UCSD-AML1 (cell line): ENCODE measurements around the gene RBM28.

Experiments
- DNase-seq: peaks from one replicate; lab custom pipeline; 2025; ENCODE audit not compliant: unreplicated experiment; lab: John Stamatoyannopoulos, UW

RBM28 gene, protein sequence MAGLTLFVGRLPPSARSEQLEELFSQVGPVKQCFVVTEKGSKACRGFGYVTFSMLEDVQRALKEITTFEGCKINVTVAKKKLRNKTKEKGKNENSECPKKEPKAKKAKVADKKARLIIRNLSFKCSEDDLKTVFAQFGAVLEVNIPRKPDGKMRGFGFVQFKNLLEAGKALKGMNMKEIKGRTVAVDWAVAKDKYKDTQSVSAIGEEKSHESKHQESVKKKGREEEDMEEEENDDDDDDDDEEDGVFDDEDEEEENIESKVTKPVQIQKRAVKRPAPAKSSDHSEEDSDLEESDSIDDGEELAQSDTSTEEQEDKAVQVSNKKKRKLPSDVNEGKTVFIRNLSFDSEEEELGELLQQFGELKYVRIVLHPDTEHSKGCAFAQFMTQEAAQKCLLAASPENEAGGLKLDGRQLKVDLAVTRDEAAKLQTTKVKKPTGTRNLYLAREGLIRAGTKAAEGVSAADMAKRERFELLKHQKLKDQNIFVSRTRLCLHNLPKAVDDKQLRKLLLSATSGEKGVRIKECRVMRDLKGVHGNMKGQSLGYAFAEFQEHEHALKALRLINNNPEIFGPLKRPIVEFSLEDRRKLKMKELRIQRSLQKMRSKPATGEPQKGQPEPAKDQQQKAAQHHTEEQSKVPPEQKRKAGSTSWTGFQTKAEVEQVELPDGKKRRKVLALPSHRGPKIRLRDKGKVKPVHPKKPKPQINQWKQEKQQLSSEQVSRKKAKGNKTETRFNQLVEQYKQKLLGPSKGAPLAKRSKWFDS

DNA sequence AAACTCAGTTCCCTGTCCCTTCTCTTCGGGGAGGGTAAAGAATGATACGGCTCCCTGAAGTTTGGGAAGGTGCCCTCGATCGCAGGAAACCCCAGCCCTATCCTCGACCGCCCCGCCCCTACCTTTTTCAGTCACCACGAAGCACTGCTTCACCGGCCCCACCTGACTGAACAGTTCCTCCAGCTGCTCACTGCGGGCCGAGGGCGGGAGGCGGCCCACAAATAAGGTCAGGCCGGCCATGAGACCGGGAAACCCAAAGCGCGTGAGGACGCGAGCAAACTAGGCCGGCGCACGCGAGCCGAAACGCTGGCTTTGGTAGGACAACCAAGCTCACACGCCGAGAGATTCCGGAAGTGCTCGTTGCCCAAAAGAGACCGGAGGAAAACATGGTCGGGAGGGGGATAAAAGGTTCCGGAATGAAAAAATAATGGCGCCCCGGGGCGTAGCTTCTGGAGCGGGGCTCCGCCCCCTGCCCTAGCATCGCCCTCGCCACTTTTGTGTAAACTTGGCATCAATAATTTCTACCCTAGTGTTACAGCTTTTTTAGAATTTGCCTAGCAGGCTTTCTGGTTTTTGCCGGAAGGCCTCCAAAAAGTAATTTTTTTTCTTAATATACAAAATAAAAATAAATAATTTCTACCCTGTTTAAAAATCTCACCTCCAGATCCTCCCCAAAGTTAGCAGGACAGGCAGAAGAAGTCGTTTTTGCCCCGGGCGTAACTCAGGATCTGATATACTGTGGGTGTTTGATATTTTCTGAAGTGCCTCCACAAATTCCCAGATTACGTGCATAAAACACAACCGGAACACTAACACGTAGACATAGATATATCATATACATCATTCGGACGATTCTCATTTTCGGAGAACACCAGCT, at the start of gene RBM28:
Gene RBM28, minus strand, starts transcription at position 355 of the 877 bp plus-strand sequence. Its CDS starts 115 bp downstream, at position 240.
- peak; percentile 80 for DNase-seq

DNA sequence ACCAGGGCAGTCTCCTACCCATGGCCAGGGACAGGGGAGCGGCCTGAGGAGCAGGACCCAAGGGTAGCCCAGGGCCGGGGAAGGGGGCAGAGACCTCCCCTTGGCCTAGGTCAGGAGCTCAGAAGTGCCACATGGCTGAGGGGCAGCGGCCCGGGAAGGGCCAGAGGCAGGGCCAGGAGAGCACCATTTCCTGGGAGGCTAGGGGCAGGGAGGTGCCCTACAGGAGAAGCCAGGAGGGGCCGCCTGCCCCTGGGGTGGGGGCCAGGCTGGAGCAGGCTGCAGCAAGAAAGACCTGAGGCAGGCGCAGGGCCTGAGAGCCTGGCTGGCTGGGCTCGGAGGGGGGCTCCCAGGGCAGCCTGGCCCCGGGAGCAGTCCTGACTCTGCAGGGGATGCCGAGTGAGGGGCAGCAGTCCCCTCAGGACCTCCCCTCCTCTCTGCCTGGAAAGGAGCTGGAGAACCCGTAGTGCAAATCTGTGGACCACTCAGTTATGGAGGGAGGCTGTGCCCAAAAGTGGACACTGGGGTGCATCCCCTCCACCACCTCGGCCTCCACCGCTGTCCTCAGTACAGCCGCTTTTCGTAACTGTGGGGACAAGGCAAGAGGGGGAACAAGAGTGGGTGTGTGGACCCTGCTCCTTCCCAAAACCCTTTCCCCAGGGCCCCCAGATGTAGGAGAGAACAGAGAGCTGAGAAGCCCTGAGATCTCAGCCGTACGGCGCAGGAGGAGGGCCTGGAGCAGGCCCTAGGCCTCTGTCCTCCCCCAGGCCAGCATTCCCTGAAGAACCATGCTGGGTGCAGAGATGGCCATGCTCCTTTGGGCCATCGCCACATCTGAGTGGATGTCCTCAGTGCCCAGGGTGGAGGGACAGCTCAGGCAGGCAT, 49.0 kb upstream of the RBM28 start:
- DNase-seq: no peak

DNA sequence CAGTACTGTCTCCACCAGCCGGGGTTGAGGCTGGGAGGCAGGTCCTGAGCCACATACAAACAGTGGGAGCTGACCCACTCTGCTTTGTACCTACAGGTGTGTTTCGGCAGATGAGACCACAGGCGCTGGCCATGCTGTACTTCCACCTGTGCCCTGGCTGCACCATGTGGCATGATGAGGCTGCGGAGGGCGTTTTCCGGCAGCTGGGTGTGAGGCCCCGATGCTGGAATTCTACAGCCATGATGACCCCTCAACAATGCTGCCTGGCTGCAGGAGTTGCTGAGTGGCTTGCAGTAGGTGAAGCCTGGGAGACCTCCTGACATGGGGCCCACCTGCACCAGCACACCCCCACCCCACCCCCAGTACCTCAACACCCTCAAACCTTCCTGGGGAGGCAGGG, 48.1 kb upstream of the RBM28 start:
- no peak for DNase-seq

DNA sequence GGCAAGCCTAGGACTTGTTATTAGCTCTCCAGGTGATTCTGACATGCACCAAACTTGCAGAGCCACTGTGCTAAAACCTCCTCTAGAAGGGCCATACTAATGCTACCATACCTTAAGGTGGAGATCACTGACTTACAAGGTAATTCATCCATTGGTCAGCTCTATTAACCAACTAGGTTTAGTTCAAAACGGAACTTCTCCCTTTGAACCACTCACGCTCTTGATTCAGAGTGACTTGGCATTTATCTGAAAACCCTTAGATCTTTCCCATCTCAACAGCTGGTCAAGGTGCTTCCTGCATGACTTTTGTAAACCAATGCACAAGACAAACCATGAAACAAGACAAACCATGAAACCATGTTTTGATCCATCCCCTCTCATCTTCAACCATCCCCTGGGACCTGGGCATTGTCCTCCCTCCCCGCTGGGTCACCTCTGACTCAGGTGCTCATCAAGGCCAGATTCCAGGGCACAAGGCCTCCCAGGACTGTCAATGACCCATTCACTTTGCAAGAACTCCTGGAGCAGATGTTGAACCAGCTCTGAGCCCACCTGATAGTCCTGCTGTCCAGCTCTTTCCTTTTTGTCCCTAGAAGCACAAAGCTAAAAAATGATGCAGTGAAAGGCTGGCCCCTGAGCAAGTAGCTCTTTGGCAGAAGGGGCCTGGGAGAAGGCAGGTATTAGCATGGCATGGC, 47.3 kb upstream of the RBM28 start:
- no peak for DNase-seq

DNA sequence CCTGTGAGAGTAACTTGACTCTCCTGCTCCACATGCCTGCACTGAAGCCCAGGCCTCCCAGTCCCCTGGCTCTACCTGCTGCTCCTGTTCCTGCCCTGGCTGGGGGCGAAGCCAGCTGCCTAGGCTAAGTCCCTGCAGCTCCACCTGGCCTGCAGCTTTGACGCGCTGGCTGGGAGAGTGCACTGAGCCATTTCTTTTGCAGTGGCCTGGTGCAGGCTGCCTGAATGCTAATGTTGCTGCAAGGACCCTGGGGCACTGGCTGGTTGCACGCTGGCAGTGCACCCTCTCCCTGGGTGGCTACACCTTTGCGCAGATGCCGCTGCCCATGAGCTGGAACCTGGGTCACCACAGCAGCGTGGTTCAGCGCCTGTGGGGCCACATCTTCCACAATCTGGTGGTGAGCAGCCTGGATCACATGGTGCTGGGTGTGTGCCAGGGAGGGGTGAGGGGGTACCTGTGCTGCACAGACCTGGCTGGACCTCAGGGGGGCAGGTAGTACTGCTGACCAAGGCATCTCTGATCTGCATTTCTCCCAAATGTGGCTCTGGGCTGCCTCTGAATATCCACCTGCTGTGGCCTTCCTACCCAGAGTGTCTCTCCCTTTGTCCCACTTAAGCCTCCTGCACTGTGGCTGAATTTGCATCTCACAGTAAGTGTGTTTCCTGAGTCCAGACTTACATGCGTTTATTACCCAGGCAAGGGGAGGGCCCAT, 46.1 kb upstream of the RBM28 start:
- no peak for DNase-seq

DNA sequence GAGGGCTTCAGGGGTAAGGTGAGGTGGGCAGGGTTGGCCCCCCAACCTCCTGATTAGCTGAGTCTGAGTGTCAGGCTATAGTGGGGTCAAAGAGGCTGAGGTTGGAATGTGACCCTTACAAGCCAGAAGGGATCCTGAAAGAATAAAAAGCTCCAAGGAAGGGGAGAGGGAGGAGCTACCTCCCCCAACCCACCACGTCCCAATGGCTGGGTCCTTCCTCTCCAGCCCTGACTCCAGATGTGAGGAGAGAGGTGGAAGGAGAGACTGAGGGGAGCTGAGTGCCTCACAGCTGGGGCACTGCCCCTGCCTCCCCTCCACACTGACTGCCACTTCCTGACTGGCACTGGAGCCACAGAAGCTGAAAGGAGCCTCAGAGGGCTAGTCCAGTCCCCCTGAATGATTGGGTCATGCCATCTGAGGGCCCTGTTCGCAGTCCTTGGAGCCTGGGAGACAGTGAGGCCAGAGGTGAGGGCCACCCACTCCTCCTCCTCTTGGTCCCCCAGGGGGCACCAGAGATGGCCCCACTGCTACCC, 45.4 kb upstream of the RBM28 start:
- no peak for DNase-seq

DNA sequence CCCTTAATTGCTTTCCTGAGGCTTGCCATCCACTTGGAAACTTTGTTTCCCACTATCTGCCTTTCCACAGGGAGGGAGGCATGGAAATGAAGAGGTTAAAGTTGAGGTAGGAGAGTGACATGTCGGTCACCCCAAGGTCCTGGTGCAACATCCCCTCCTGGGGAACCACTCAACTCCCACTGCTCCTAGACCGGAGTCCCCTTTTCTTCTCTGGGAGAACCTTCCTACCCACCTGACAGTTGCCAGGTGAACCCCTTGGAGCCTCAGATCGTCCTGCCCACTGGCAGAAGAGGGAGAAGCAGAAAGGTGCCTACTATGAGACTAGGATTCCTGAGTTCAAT, 44.4 kb upstream of the RBM28 start:
- DNase-seq: no peak

DNA sequence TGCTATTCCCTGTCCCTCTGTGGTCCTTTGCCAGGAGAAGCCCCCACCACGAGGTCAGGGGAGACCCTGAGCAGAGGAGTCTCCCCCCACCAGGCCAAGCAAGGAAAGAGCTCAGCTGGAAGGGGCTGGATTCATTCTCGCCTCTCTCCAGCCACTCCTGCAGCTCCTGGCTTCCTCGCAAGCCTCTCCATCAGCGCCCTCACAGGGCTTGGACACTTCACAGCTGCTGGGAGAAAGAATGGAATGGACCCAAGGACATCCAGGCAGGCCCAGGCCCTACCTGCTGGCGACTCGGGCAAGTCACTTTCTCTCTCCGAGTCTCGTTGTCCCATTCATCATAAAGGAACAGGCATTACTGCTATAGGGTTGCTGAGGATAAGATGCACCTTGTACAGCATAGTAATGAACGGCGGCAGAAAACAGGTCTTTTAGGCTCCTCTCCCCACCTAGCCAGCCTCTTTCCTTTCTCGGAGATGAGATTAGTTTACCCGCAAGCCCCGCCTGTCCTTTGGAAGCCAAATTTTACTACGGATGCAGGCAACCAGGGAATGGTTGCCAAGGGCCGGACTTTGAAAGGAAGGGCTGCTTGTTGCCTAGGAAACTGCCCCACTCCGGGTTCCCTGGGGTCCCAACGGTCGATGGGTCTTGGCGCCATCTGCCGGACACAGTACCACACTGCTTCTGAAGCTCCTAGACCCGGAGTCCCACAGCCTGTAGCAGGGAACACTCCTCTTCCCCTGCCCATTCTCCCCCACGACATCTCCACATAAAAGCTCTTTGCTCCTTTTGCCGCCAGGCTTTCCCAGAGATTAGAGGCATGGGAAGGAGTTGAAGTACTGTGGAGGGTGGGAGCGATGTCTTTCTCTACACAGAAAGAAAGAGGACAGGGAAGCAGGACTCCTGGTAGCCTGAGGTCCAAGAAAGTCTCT, 43.8 kb upstream of the RBM28 start:
- DNase-seq: peak; percentile 41

DNA sequence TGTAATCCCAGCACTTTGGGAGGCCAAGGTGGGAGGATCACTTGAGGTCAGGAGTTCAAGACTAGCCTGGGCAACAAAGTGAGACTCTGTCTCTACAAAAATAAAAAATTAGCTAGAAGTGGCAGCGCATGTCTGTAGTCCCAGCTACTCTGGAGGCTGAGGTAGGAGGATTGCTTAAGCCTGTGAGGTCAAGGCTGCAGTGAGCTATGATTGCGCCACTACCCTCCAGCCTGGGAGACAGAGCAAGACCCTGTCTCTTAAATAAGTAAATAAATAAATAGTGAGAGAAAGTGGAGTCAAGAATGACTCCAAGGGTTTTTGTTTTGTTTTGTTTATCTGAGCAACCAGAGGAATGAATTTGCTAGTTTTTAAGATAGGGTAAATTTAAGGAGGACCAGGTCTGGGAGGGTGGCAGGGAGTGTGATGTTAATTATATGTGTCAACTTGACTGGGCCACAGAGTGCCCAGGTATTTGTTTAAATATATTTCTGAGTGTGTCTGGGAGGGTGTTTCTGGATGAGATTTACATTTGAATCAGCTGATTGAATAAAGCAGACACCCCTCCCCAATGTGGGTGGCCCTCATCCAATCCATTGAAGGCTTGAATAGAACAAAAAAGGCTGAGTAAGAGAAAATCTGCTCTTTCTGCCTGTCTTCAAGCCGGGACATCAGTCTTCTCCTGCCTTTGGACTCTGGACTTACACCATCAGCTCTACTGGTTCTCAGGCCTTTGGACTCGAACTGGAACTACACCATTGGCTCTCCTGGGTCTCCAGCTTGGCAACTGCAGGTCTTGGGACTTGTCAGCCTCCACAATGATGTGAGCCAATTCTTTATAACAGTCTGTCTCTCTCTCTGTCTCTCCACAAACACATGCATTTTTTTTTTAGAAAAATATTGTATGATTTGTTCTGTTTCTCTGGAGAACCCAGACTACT, 42.5 kb upstream of the RBM28 start:
- no peak for DNase-seq

DNA sequence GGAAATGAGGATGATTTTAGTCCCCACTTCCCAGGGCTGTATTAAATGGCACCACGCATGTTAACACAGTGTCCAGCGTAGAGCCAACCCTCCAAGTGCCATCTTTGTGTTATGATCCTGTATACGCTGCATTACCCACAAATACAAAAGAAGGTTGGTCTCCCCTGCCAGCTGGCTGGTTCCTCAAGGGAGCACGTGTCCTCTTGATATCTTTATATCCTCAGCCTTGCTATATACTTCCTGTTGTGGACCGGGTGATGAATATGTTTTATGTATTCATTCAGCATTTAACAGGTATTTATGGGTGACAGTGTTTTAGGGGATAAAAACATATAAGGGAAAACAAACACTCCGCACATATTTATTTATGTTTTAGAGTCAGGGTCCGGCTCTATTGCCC, 41.0 kb upstream of the RBM28 start:
- no peak for DNase-seq

DNA sequence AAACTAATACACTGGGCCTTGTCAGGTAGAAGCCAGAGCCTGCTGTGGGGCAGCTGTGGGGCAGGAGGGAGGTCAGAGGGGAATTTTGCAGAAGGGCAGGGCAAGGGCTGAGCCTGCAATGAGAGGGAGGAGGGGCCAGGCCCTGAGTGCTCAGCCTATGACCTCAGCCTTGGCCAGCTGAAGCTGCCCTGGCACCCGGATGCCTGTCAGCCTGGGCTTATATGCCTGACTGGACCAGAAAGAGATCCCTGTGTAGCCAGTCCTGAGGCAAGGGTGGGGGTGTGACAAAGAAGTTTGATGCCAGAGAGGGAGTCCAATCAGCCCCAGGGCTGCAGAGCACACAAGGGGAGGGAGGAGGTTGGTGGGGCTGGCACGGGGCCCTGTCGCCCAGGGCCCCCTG, 40.1 kb upstream of the RBM28 start:
- DNase-seq: no peak

DNA sequence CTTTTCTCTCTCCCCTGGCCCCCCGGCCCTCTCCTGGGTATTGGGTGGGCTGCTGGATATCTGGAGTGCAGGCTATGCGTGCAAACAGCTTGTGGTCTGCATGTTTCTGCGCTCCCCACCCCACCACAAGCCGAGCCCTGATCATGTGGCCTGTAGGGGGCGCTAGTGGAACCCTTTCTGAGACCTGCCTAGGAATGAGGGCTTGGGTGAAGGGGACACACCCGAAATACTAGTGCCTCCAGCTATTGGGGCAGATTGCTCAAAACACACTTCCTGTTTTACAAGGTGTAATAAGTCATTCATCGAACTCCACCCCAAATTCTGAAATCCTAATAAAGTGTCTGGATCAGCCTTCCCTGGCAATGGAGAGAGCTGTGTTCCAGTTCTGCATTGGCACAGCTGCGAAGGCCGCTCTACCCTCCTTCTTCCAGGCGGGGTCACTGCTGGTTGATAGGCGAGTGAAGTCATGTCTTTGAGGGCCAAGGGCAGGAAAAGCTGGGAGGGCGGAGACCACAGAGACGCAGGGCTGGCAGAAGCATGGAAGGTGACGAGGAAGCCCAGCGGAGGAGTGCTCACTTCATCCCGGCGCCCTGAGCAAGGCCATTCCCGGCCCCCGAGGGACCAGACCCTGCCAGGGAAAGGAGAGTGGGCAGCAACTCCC, 37.6 kb upstream of the RBM28 start:
- DNase-seq: peak; percentile 18

DNA sequence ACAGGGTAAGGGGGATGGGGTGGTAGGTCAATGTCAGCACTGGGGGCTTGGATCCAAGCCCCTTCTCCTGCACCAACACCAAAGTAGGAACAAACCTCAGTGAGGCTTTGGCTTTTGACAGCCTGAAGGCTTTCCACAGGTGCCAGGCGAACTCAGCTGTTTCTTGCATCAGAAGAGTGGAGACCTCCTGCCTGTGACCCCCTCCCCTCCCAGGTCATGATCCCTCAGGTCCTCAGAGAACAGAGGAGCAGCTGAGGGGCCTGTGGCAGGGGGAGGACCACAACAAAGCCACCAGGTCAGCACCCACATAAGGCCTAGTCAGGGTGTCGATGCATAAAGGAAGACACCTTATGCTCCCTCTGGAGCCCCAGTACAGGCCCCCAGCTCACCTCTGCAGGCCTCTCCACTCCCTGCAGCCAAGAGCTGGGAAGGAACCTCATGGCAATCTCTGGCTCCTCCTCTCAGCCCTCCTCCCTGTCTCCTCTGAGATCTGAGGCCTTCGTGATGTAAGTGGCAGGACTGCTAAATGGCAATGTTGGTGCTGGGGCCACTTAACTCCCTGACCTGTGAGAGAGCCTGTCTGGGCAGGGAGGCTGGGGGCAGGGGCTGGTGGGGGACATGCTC, 36.9 kb upstream of the RBM28 start:
- DNase-seq: no peak

DNA sequence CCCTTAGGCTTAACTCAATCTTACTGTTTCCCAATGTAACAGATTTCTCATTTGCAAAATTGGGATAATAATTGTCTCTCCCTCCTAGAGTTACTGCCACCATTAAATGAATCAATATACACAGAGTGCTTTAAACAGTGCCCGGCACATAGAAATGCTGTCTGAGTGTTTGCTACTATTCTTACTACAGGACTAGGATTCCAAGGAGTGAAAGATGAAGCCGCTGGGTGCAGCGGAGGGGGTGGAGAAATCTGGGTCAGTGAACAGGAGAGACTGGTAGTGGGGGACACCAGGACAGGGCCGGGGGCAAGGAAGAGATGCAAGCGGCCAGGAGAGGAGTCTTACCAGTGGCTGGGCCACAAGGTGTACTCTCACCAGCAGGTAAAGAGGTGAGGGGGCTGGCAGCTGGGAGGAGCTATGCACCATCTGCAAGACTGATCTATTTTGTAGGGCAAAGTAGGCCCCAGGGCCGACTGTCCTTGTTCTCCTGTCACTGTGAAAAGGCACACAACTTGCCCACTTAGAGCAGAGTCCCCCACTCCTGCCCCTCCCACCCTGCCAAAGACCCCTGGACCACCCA, 36.3 kb upstream of the RBM28 start:
- DNase-seq: no peak

DNA sequence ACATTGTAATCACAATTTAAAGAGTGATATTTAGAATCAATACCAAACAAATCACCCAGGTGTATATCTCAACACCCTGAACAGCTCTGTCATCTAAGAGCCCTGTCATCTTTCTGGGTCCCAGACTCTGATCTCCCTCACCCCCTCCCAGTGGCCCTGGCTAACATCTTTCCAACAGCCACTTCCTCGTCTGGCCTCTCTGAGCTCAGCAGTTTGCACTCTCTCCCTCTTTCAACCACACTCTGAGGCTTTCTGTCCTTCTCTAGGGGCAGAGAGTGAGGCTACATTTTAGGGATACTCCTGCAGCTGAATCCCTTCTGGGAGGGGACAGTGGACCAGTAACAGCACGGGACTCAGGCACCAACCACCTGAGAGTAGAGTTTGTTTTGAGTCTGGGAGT, 34.9 kb upstream of the RBM28 start:
- no peak for DNase-seq

DNA sequence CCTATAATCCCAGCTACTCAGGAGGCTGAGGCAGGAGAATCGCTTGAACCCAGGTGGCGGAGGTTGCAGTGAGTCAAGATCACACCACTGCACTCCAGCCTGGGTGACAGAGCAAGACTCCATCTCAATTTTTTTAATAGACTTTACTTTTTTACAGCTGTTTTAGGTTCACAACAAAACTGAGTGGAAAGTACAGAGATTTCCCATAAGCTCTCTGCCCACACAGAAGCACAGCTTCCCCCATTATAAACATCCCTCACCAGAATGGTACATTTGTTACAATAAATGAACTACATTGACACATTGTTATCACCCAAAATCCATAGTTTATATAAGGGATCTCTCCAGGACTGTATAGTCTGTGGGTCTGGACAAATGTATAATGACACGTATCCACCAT, 32.4 kb upstream of the RBM28 start:
- DNase-seq: no peak
